ENCODE measurements around the gene URAD. TPM values are rescaled to one million over a fixed set of nuclear protein-coding genes. Genes with fewer than 3 reads are reported as not detected.
A peak's percentile ranks its signal among the peaks of the same experiment; 100 is the strongest.

Gene URAD
- total RNA-seq, 4 donors from 2014 or later, result 124 to 265 (median 168) TPM

DNA sequence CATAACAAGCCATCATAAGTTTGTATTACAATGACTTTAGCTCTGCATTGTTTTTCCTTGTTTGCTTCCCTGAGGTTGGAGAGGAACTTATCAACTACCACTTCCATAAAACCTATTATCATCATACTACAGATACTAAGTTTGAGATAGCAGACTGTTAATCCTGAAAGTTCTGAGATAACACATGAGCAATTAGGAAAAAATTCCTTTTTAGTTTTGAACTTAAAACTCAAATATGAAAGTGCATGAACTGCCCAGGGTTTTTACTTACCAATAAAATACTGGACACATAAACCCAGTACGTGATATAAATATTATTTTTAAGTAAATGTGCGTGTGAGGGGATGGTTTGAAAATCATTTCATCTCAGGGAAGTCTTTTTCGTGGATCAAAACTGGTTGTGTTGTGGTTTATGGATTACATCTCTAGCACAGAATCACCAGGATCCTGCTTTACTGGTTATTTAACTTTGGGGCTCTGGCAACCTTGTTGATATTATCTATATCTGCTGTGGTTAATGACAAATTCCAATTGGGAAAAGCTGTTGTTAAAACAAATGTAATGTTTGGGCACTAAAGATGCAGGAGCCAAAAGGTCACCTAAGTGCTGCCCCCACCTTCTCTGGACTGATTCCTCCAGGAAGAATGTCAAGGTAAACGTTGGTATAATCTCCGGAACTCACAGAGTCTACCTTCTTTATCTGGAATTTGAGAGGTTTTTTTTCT lies 31.8 kb downstream of the URAD start:
- no peak for DNase-seq
- intact Hi-C loops (cut with DNase I; ENCODE audit: low total_unique reads) (no loop called here), in situ Hi-C loops (cut with MboI; ENCODE audit: low pct_ligation_motif_present in 1 of 4, low pct_unique_long_range_greater_than_20kb in 1 of 4, low sequenced_read_pairs in 3 of 4) (no loop called here)
- Histone ChIP-seq H3K9me3 (no peaks in the 10 kb centered on the region), H3K36me3 (no peaks in the 10 kb centered on the region), H3K4me3 (no peak overlapping the region), H3K27me3 (peaks cover 100% of the 10 kb centered on the region), H3K4me1 (peaks cover 0 to 80% (median 36%) of the 10 kb centered on the region in 4 donors), H3K27ac (peak overlapping the region; percentile 31 to 97 (median 92))
- TF ChIP-seq POLR2AphosphoS5 (IDR thresholded peaks at IDR 0.05) (no peak), POLR2A (IDR thresholded peaks at IDR 0.05) (no peak), EP300 (IDR thresholded peaks at IDR 0.05; ENCODE audit: low read depth) (no peak)
- TF ChIP-seq, protein P1, sequence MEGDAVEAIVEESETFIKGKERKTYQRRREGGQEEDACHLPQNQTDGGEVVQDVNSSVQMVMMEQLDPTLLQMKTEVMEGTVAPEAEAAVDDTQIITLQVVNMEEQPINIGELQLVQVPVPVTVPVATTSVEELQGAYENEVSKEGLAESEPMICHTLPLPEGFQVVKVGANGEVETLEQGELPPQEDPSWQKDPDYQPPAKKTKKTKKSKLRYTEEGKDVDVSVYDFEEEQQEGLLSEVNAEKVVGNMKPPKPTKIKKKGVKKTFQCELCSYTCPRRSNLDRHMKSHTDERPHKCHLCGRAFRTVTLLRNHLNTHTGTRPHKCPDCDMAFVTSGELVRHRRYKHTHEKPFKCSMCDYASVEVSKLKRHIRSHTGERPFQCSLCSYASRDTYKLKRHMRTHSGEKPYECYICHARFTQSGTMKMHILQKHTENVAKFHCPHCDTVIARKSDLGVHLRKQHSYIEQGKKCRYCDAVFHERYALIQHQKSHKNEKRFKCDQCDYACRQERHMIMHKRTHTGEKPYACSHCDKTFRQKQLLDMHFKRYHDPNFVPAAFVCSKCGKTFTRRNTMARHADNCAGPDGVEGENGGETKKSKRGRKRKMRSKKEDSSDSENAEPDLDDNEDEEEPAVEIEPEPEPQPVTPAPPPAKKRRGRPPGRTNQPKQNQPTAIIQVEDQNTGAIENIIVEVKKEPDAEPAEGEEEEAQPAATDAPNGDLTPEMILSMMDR (IDR thresholded peaks at IDR 0.05), result no peak
- 19 to 23% methylated on average over 5 of the region's 5 CpGs for WGBS, 2 donors (ENCODE audit: low coverage in 1 of 2)

DNA sequence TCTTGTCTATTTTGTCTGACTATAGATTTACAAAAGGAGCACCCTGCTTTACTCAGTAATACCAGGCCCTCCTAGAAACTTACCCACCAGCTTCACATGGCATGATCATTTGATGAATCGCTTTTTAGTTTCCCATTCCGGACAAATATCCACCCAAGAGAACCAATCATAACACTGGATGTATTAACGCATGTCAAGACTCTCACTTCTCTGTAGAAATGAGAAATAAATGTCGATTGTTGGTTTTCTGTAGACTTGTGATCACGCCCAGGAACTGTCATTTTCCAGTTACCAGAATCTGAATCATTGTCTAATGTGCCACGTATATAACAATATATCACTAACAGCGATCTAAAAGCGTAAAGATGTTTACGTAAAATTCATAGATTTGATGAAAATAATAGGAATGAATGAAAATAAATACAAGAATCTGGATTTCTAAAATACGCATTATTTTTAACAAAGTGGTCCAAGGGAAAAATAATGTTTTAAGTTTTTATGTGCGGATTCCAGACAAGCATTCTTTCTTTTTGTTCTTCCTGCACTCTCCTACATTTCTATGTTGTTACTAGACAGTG lies 33.4 kb downstream of the URAD start:
- peaks cover 0 to 63% (median 22%) of the 10 kb centered on the region in 4 donors for H3K4me1 ChIP-seq
- intact Hi-C loops (cut with DNase I; ENCODE audit: low total_unique reads), result no loop called here
- DNase-seq, result no peak
- peak overlapping the region in 3 of 4 donors; percentile 38 to 58 (median 54) for H3K4me3 ChIP-seq
- in situ Hi-C loops (cut with MboI; ENCODE audit: low pct_ligation_motif_present in 1 of 4, low pct_unique_long_range_greater_than_20kb in 1 of 4, low sequenced_read_pairs in 3 of 4), result no loop called here
- H3K36me3 ChIP-seq, result no peaks in the 10 kb centered on the region
- peak overlapping the region; percentile 87 to 97 (median 92) for H3K27ac ChIP-seq
- H3K9me3 ChIP-seq, result no peaks in the 10 kb centered on the region
- H3K27me3 ChIP-seq, result peaks cover 90% of the 10 kb centered on the region
- TF ChIP-seq POLR2A (IDR thresholded peaks at IDR 0.05) (no peak), POLR2AphosphoS5 (IDR thresholded peaks at IDR 0.05) (no peak), EP300 (IDR thresholded peaks at IDR 0.05; ENCODE audit: low read depth) (no peak)
- TF ChIP-seq, protein P1 (IDR thresholded peaks at IDR 0.05), result no peak
- 50 to 51% methylated on average over 10 to 11 of the region's 11 CpGs for WGBS, 2 donors (ENCODE audit: low coverage in 1 of 2)

DNA sequence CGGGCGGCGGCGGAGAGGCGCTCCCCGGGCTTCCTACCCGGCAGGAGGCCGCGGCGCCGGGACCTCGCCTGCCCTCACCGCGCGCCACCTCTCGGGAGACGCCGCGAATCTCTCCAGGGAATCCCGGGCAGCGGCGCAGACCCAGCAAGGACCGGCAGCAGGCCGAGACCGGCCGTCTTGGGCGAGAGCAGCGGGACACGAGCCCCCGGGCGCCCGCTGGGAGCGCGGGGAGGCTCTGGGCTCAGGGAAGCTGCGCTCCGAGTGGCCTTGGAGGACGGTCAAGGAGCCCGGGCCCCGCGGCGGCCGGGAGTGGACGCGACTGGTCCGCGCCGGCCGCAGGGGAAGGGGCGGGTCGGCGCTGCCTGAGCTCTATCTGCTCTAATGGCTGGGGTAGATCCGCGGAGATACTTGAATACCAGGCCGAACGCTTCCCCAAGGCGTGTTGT lies 34.1 kb downstream of the URAD start:
- Histone ChIP-seq H3K27ac (peak overlapping the region; percentile 87 to 97 (median 92)), H3K4me3 (peak overlapping the region; percentile 13 to 58 (median 46)), H3K27me3 (peaks cover 88% of the 10 kb centered on the region), H3K4me1 (peaks cover 0 to 56% (median 15%) of the 10 kb centered on the region in 4 donors), H3K36me3 (no peaks in the 10 kb centered on the region), H3K9me3 (no peaks in the 10 kb centered on the region)
- intact Hi-C loops (cut with DNase I; ENCODE audit: low total_unique reads), result no loop called here
- peak; percentile 53 for DNase-seq
- TF ChIP-seq EP300 (IDR thresholded peaks at IDR 0.05; ENCODE audit: low read depth) (no peak), POLR2AphosphoS5 (IDR thresholded peaks at IDR 0.05) (peak in 1 of 3 donors; percentile 31), POLR2A (IDR thresholded peaks at IDR 0.05) (peak; percentile 64)
- TF ChIP-seq, protein P1 (IDR thresholded peaks at IDR 0.05), result no peak
- WGBS, 2 donors (ENCODE audit: low coverage in 1 of 2), result 3 to 24% methylated on average over 4 to 17 of the region's 56 CpGs
- in situ Hi-C loops (cut with MboI; ENCODE audit: low pct_ligation_motif_present in 1 of 4, low pct_unique_long_range_greater_than_20kb in 1 of 4, low sequenced_read_pairs in 3 of 4), result no loop called here

DNA sequence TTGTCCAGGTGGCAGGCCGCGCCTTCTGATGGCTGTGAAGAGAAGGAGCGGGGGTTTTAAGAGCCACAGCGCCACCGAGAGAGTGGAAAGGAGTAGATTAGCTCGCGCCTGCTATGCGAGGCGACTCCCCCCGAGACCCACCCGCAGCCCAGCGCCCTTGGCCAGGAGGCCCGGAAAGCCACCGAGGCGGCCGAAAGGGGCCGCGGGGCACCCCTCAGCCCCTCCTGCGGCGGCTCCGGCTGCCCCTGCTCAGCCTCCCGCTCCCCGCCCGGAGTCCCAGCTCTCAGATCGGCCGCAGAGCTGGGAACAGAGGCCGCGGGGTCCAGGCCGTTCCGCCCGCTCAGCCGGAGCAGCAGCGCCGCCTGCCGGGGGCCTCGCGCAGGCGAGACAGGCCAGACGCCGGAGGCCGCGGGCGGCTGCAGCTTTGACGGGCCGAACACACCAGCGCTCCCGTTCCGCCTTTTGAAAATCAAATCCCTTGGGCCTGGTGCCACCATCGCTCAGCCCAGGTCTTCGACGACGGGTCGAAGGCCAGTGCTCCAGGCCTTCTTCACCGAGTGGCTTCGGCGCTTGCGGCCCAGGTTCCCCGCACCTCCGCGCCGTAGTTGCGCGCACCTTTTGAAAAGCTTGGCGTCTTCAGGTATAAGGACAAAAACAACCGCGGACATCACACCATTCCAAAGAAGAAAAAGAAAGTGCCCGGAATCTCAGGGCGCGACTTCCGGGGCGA lies 34.7 kb downstream of the URAD start:
- intact Hi-C loops (cut with DNase I; ENCODE audit: low total_unique reads), result no loop called here
- 5% methylated on average over 48 of the region's 71 CpGs; no CpG with 5 or more reads in 1 of the 2 donors for WGBS, 2 donors (ENCODE audit: low coverage in 1 of 2)

More for the DNA sequence above, 34.7 kb downstream of the URAD start:
- Histone ChIP-seq H3K9me3 (no peaks in the 10 kb centered on the region), H3K27me3 (peaks cover 82% of the 10 kb centered on the region), H3K36me3 (no peaks in the 10 kb centered on the region), H3K27ac (peak overlapping the region; percentile 87 to 97 (median 92)), H3K4me1 (peaks cover 0 to 51% (median 12%) of the 10 kb centered on the region in 4 donors), H3K4me3 (peak overlapping the region; percentile 13 to 58 (median 46))
- in situ Hi-C loops (cut with MboI; ENCODE audit: low pct_ligation_motif_present in 1 of 4, low pct_unique_long_range_greater_than_20kb in 1 of 4, low sequenced_read_pairs in 3 of 4), result no loop called here
- TF ChIP-seq EP300 (IDR thresholded peaks at IDR 0.05; ENCODE audit: low read depth) (no peak), POLR2A (IDR thresholded peaks at IDR 0.05) (peak; percentile 30), POLR2AphosphoS5 (IDR thresholded peaks at IDR 0.05) (peak in 1 of 3 donors; percentile 48)
- TF ChIP-seq, protein P1 (IDR thresholded peaks at IDR 0.05), result peak; percentile 76 to 98 (median 87)
- peak; percentile 87 for DNase-seq

All from transverse colon (tissue), 4 donors.